ENCODE data around the gene CCDC158. TPM values are rescaled to one million over a fixed set of nuclear protein-coding genes. Genes with fewer than 3 reads are reported as not detected.
A peak's percentile ranks its signal among the peaks of the same experiment; 100 is the strongest.
"Not testable (repeated sequence)": the region's sequence is repeated elsewhere in the genome, so short reads cannot be mapped to it uniquely, and the experiment has no call there.

Gene CCDC158
- total RNA-seq, 4 donors from 2014 or later, result 0.16 to 0.55 TPM; not detected in 2

DNA sequence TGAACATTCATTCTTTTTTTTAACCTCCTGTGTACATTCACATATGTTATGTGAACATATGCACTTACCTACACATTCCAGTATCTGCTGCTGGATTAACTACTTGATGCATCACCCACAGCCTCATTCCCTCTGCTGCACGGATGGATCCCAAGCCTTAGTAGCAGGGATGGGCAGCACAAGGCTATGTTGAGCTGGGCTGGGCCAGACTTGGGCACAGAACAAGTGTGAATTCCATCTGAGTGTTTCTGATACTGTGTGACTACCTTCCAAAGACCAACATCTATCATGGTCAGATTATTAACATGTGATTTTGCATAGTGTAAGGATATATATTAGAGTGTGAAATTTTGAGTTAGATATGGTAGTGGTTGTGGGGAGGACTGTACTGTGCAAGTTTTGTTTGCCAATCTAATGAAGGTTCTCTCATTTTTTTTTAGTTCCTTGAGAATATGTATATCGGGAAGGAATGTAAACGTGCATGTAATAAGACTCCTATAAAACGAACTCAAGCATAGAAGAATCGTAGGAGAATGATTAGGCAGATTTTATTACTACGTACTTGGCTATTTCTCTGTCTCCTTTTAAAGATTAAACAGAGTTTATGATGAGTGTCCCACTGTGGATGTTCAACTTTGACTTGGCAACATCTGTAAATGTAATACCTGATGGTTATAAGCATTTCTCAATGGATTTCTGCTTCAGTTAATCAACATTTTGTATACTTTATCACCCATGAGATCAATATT lies 137.8 kb downstream of the CCDC158 start:
- TF ChIP-seq POLR2AphosphoS5 (IDR thresholded peaks at IDR 0.05), result no peak
- TF ChIP-seq, protein P1, sequence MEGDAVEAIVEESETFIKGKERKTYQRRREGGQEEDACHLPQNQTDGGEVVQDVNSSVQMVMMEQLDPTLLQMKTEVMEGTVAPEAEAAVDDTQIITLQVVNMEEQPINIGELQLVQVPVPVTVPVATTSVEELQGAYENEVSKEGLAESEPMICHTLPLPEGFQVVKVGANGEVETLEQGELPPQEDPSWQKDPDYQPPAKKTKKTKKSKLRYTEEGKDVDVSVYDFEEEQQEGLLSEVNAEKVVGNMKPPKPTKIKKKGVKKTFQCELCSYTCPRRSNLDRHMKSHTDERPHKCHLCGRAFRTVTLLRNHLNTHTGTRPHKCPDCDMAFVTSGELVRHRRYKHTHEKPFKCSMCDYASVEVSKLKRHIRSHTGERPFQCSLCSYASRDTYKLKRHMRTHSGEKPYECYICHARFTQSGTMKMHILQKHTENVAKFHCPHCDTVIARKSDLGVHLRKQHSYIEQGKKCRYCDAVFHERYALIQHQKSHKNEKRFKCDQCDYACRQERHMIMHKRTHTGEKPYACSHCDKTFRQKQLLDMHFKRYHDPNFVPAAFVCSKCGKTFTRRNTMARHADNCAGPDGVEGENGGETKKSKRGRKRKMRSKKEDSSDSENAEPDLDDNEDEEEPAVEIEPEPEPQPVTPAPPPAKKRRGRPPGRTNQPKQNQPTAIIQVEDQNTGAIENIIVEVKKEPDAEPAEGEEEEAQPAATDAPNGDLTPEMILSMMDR (IDR thresholded peaks at IDR 0.05), result no peak
- H3K27me3 ChIP-seq, result no peaks in the 10 kb centered on the region
- WGBS, 2 donors (ENCODE audit: low coverage in 1 of 2), result 53 to 56% methylated on average over 6 of the region's 6 CpGs

DNA sequence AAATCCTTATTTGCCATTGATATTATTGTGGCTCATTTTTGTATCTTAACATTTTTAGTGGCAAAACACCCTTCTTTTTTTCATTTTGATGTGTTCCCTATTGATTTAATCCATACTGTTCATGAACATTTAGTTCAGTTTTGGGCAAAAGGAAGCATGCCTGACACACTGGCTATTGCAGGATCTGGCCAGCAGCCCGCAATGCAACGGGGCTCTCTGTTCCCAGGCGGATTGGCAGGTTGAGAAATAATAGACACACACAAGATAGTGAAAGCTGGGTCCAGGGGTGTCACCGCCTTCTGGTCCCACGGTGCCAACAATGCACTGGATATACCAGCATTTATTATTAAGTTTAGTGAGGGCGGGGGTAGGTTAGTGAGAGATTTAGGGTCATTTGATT lies 139.3 kb downstream of the CCDC158 start:
- H3K4me3 ChIP-seq; H3K36me3 ChIP-seq; in situ Hi-C loops (cut with MboI; ENCODE audit: low pct_ligation_motif_present in 1 of 4, low pct_unique_long_range_greater_than_20kb in 1 of 4, low sequenced_read_pairs in 3 of 4); H3K27me3 ChIP-seq; H3K9me3 ChIP-seq; DNase-seq; H3K27ac ChIP-seq: not testable (repeated sequence)
- intact Hi-C loops (cut with DNase I; ENCODE audit: low total_unique reads), result loop anchor here (2.0 kb wide), 1 partner anchor 39 kb away; no protein-coding TSS in a partner anchor
- WGBS, 2 donors (ENCODE audit: low coverage in 1 of 2), result 92 to 100% methylated on average over 1 to 6 of the region's 6 CpGs
- H3K4me1 ChIP-seq, result peaks cover 0 to 37% (median 10%) of the 10 kb centered on the region in 4 donors

More for the DNA sequence above, 137.8 kb downstream of the CCDC158 start:
- in situ Hi-C loops (cut with MboI; ENCODE audit: low pct_ligation_motif_present in 1 of 4, low pct_unique_long_range_greater_than_20kb in 1 of 4, low sequenced_read_pairs in 3 of 4) (no loop called here), intact Hi-C loops (cut with DNase I; ENCODE audit: low total_unique reads) (no loop called here)
- Histone ChIP-seq H3K9me3 (peaks cover 5 to 8% of the 10 kb centered on the region in 2 donors), H3K4me1 (peaks cover 0 to 32% (median 10%) of the 10 kb centered on the region in 4 donors), H3K36me3 (no peaks in the 10 kb centered on the region), H3K4me3 (no peak overlapping the region), H3K27ac (peak overlapping the region in 3 of 4 donors; percentile 1 to 55 (median 44))
- DNase-seq, result no peak

DNA sequence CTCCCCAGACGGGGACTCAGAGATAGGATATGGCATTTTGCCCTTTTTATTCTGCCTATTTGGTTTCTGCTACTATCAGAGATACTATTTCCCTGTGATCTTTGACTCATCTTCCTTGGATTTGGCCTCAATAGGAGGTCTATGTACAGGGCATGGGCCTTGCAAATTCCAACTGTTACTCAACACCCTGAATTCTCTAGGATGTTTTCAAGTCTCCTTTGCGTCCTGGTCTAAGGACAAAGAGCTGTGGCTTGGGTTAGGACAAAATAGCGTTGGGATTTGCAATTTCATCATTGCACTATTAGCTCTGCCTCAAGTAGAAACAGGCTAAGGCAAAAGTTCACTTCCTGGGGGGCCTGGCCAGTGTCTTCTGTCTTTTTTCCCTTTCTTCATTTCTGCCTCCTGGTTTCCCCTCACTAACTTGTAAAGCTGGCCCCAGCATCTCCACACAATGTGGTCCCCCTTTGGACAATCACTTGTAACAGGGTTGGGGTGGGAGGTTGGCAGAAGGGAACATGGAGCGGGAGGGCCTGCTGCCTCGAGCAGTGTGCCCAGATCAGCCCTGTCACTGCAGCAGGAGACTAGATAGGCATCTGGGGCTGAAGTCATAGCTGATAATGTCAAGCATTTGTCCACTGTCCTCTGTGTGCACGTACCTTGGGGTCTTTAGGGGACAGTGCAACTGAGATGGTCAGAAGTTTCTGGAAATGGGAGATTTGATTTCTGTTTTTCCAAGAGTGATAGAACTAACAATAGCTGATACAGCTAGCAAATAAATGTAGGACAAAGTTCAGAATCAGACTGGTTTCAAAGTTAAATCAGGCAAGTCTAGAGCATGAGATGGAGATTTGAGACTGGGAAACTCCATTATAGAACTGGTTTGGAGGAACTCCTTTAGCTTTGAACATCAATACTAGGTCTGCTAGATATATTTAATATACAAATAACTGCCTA lies 140.2 kb downstream of the CCDC158 start:
- 80 to 87% methylated on average over 1 to 6 of the region's 6 CpGs for WGBS, 2 donors (ENCODE audit: low coverage in 1 of 2)
- Histone ChIP-seq H3K27ac (no peak overlapping the region), H3K4me3 (no peak overlapping the region), H3K27me3 (no peaks in the 10 kb centered on the region), H3K9me3 (peaks cover under 1% of the 10 kb centered on the region in 2 donors), H3K4me1 (peaks cover 0 to 37% (median 10%) of the 10 kb centered on the region in 4 donors), H3K36me3 (no peaks in the 10 kb centered on the region)
- TF ChIP-seq POLR2A (IDR thresholded peaks at IDR 0.05), result no peak
- no peak for TF ChIP-seq EP300 (IDR thresholded peaks at IDR 0.05; ENCODE audit: low read depth)
- TF ChIP-seq POLR2AphosphoS5 (IDR thresholded peaks at IDR 0.05), result no peak
- TF ChIP-seq, protein P1 (IDR thresholded peaks at IDR 0.05), result no peak
- intact Hi-C loops (cut with DNase I; ENCODE audit: low total_unique reads), result loop anchor here (2.0 kb wide), 1 partner anchor 38 kb away; no protein-coding TSS in a partner anchor
- in situ Hi-C loops (cut with MboI; ENCODE audit: low pct_ligation_motif_present in 1 of 4, low pct_unique_long_range_greater_than_20kb in 1 of 4, low sequenced_read_pairs in 3 of 4), result no loop called here
- no peak for DNase-seq

DNA sequence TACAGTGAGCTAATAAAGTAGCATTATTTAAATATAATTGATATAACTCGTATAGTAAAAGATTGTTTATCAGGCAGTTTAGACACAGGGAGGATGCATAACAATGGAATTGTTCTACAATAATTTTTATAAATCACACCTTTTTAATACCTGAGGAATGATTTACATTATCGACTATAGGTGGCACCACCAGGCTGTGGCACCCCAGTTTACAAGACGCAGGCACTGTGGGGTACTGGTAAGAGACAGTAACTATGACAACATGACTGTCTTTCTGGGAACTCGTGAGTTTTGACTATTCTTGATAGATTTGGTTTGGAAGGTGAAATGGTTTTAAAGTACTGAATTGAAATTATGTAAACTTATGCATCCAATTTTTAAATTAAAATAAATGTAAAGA lies 141.5 kb downstream of the CCDC158 start:
- TF ChIP-seq, protein P1 (IDR thresholded peaks at IDR 0.05), result no peak
- TF ChIP-seq POLR2A (IDR thresholded peaks at IDR 0.05) (no peak), EP300 (IDR thresholded peaks at IDR 0.05; ENCODE audit: low read depth) (no peak), POLR2AphosphoS5 (IDR thresholded peaks at IDR 0.05) (no peak)
- Histone ChIP-seq H3K27me3 (no peaks in the 10 kb centered on the region), H3K27ac (no peak overlapping the region), H3K4me1 (peaks cover 0 to 40% (median 10%) of the 10 kb centered on the region in 4 donors), H3K4me3 (no peak overlapping the region), H3K9me3 (no peaks in the 10 kb centered on the region), H3K36me3 (no peaks in the 10 kb centered on the region)
- WGBS, 2 donors (ENCODE audit: low coverage in 1 of 2), result 74 to 75% methylated on average over 4 of the region's 4 CpGs
- intact Hi-C loops (cut with DNase I; ENCODE audit: low total_unique reads) (no loop called here), in situ Hi-C loops (cut with MboI; ENCODE audit: low pct_ligation_motif_present in 1 of 4, low pct_unique_long_range_greater_than_20kb in 1 of 4, low sequenced_read_pairs in 3 of 4) (no loop called here)
- DNase-seq, result no peak
